Endothelial cell of umbilical vein (primary cell): Measurements from ENCODE around the gene SLC25A20. TPM values are rescaled to one million over a fixed set of nuclear protein-coding genes. Genes with fewer than 3 reads are reported as not detected.

Experiments
- BruUV-seq: library from RNA; stranded (reverse); fragments of 400-500 nt; replicated peaks from 2 replicates; lab custom pipeline; 2021; lab: Mats Ljungman, UMichigan
- CTCF ChIA-PET: fragments of 300-600, 350-600 bp; sonication (Branson Sonifier 250); formaldehyde crosslinking; loops from one replicate; lab custom pipeline; 2021; ENCODE audit warnings: antibody characterized with exemption, inconsistent platforms; lab: Charles Lee
- POLR2A ChIA-PET: fragments of 300-600, 350-600 bp; sonication (Branson Sonifier 250); formaldehyde crosslinking; loops from one replicate; lab custom pipeline; 2021; ENCODE audit warnings: antibody characterized with exemption, inconsistent platforms; lab: Charles Lee
- DNase-seq: peaks from one replicate; pipeline ENCODE4 v3.0.0-alpha.2; 2011; ENCODE audit warnings: low read depth, low spot score
- FAIRE-seq: peaks from 2 replicates; lab custom pipeline; 2011; peaks lifted over from hg19 to GRCh38; lab: Jason Lieb, UNC
- H2AFZ ChIP-seq: 2 replicates; pipeline ENCODE4 v1.6.0; 2012; ENCODE audit warnings: low read depth, low read length, control low read depth, inconsistent platforms
- H3K27ac ChIP-seq: 2 replicates; pipeline ENCODE4 v1.5.1; 2011; ENCODE audit warnings: low read depth, mild to moderate bottlenecking, control low read depth, low read length, moderate library complexity; ENCODE audit not compliant: insufficient read depth
- H3K27me3 ChIP-seq, 2 experiments: 2 replicates each; pipeline versions ENCODE4 v1.6.0 to v1.6.1; 2011; ENCODE audit warnings: low read length in 2 of 2, mixed read lengths in 1 of 2; ENCODE audit not compliant: control insufficient read depth in 2 of 2, insufficient read depth in 2 of 2
- H3K36me3 ChIP-seq, 2 experiments: 2 replicates in 1 of 2; 3 replicates in 1 of 2; pipeline ENCODE4 v1.5.1; 2011; ENCODE audit warnings: low read length in 2 of 2, mild to moderate bottlenecking in 1 of 2, moderate library complexity in 1 of 2; ENCODE audit not compliant: control insufficient read depth in 2 of 2, insufficient read depth in 2 of 2; ENCODE audit errors: extremely low read depth in 1 of 2
- H3K4me1 ChIP-seq: 3 replicates; pipeline ENCODE4 v1.5.1; 2011; ENCODE audit warnings: mild to moderate bottlenecking, low read length; ENCODE audit not compliant: control insufficient read depth, insufficient read depth; ENCODE audit errors: extremely low read depth
- H3K4me2 ChIP-seq: 2 replicates; pipeline ENCODE4 v1.6.1; 2011; ENCODE audit warnings: low read length, control low read depth, mixed read lengths; ENCODE audit not compliant: insufficient read depth
- H3K4me3 ChIP-seq, 3 experiments: fragments of 200-600 bp in 1 of 3; sonication (generic), shearing (Covaris generic) in 1 of 3; replicated peaks in 1 of 3; 2 replicates each; pipeline ENCODE4 v1.5.1; 2011 to 2016; ENCODE audit warnings: control low read depth in 3 of 3, low read length in 3 of 3, mild to moderate bottlenecking in 2 of 3, inconsistent platforms in 1 of 3, low read depth in 1 of 3, moderate library complexity in 1 of 3; ENCODE audit not compliant: insufficient read depth in 1 of 3
- H3K79me2 ChIP-seq: 2 replicates; pipeline ENCODE4 v1.6.0; 2012; ENCODE audit warnings: low read length, inconsistent platforms; ENCODE audit not compliant: control insufficient read depth, insufficient read depth
- H3K9ac ChIP-seq: replicated peaks from 2 replicates; pipeline ENCODE3; 2011; ENCODE audit warnings: low read length, control low read depth; ENCODE audit not compliant: insufficient read depth; ENCODE audit errors: extremely low read depth
- H3K9me1 ChIP-seq: replicated peaks from 3 replicates; pipeline ENCODE4 v1.6.0; 2011; ENCODE audit warnings: mild to moderate bottlenecking, low read length; ENCODE audit not compliant: control insufficient read depth, insufficient read depth; ENCODE audit errors: extremely low read depth
- H3K9me3 ChIP-seq: replicated peaks from 2 replicates; pipeline ENCODE4 v1.5.1; 2012; ENCODE audit warnings: low read length, inconsistent platforms; ENCODE audit not compliant: control insufficient read depth, insufficient read depth
- H4K20me1 ChIP-seq: replicated peaks from 2 replicates; pipeline ENCODE3; 2011; ENCODE audit warnings: mild to moderate bottlenecking, low read length; ENCODE audit not compliant: control insufficient read depth, insufficient read depth; ENCODE audit errors: extremely low read depth
- MYC ChIP-seq: IDR thresholded peaks from one replicate; pipeline ENCODE4 v1.6.1; 2011; ENCODE audit warnings: mild to moderate bottlenecking, low read depth, low read length
- POLR2AphosphoS5 ChIP-seq: IDR thresholded peaks from 2 replicates; pipeline ENCODE4 v1.6.1; 2012; ENCODE audit warnings: low read depth, mild to moderate bottlenecking, control low read depth, low read length, moderate library complexity; ENCODE audit not compliant: insufficient read depth
- dilution Hi-C: fragments of 300-500 bp; cut with MboI; formaldehyde crosslinking; loops from one replicate; pipeline ENCODE4 v1.15.0; 2019; ENCODE audit warnings: low sequenced_read_pairs; ENCODE audit not compliant: extremely low pct_ligation_motif_present
- intact Hi-C: fragments of 100-400 bp; cut with micrococcal nuclease; formaldehyde crosslinking; loops from one replicate; pipeline ENCODE4 v1.10.0; 2022
- polyA plus RNA-seq, 4 experiments: library from polyadenylated mRNA; depleted of rRNA in 3 of 4; stranded (reverse) in 3 of 4; unstranded in 1 of 4; fragments of >200 nt; gene quantifications; 2 replicates each; pipeline versions ENCODE4 v1.2.1 to v1.2.3, GENCODE V29; 2011 to 2012; ENCODE audit warnings: missing spikeins in 1 of 4
- total RNA-seq: library from RNA; stranded (reverse); gene quantifications from 2 replicates; pipeline ENCODE4 v1.2.3, GENCODE V29; 2021
- TF ChIP-seq, protein P1 (sequence below): IDR thresholded peaks from 2 replicates; pipeline ENCODE4 v1.6.1; 2011; ENCODE audit not compliant: insufficient read depth, insufficient read length

SLC25A20 gene
- total and polyA plus RNA-seq, 2 donors (not counting 3 experiments of a cell fraction or from before 2014, with no cell fraction given), result 7.9 to 11.0 TPM

- BruUV-seq, result no TSS peak
- H2AFZ ChIP-seq, result no peak overlapping the region
- no peak for TF ChIP-seq POLR2AphosphoS5
- TF ChIP-seq MYC, result no peak
- ChIA-PET POLR2A (no interaction called here), CTCF (no interaction called here)
- no peaks in the 10 kb centered on the region for H3K27me3 ChIP-seq
- H3K4me3 ChIP-seq, result no peak overlapping the region
- dilution Hi-C loops, result no loop called here
- H3K36me3 ChIP-seq, result no peaks in the 10 kb centered on the region
- intact Hi-C loops, result no loop called here
- no peak overlapping the region for H3K9ac ChIP-seq
- no peak overlapping the region for H3K27ac ChIP-seq
- H3K4me2 ChIP-seq, result no peak overlapping the region
- H3K9me3 ChIP-seq, result no peaks in the 10 kb centered on the region
- no peaks in the 10 kb centered on the region for H3K9me1 ChIP-seq
- H4K20me1 ChIP-seq, result peaks cover 2% of the 10 kb centered on the region
- H3K4me1 ChIP-seq, result no peaks in the 10 kb centered on the region
- DNase-seq (no peak), FAIRE-seq (no peak)
- H3K79me2 ChIP-seq, result peaks cover 41% of the 10 kb centered on the region
Measured at GRCh38 chr3:48938689-48939088, 40.0 kb upstream of the SLC25A20 start.

DNA sequence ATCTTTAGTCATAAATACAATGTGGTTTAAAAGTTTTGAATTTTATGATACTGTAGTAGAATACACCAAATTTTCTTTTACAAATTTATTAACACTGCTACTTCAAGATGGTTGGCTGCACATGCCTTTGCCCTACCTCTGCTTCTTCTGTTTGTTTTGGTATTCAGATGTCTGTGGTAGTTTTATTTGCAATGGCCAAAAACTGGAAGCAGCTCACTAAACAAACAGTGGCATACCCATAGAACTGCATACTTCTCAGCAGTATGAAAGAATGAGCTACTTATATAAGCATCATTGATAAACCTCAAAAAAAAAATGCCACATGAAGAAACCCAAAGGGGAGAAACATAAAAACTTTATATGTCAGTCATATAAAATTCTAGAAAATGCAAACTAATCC is 39.5 kb upstream of the SLC25A20 start:
- no peak overlapping the region for H3K27ac ChIP-seq
- FAIRE-seq (no peak), DNase-seq (no peak)
- no peaks in the 10 kb centered on the region for H3K27me3 ChIP-seq
- no peak overlapping the region for H2AFZ ChIP-seq
- H3K9ac ChIP-seq, result no peak overlapping the region
- H4K20me1 ChIP-seq, result peaks cover 2% of the 10 kb centered on the region
- no peak overlapping the region for H3K4me2 ChIP-seq
- intact Hi-C loops (no loop called here), dilution Hi-C loops (no loop called here)
- peaks cover 39% of the 10 kb centered on the region for H3K79me2 ChIP-seq
- no TSS peak for BruUV-seq
- H3K9me1 ChIP-seq, result no peaks in the 10 kb centered on the region
- H3K4me1 ChIP-seq, result no peaks in the 10 kb centered on the region
- H3K9me3 ChIP-seq, result no peaks in the 10 kb centered on the region
- H3K36me3 ChIP-seq, result no peaks in the 10 kb centered on the region
- ChIA-PET POLR2A (no interaction called here), CTCF (interaction anchor here (2.2 kb wide), 1 partner anchor 19 kb away, joined by 7 read pairs; the partner anchor contains the start of gene ARIH2)
- no peak overlapping the region for H3K4me3 ChIP-seq
- TF ChIP-seq, protein P1, sequence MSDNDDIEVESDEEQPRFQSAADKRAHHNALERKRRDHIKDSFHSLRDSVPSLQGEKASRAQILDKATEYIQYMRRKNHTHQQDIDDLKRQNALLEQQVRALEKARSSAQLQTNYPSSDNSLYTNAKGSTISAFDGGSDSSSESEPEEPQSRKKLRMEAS, result no peak
